Esophagus (tissue), 2 donors: ENCODE data around the gene FYN. TPM values are rescaled to one million over a fixed set of nuclear protein-coding genes. Genes with fewer than 3 reads are reported as not detected.

Source experiments
- H3K27ac ChIP-seq, 2 donors: one replicate each; pipeline ENCODE4 v1.5.1; 2013; ENCODE audit warnings: low read depth in 2 of 2, mild to moderate bottlenecking in 2 of 2, inconsistent platforms in 1 of 2, low read length in 1 of 2, moderate library complexity in 1 of 2
- H3K27me3 ChIP-seq, 2 donors: one replicate each; pipeline ENCODE4 v1.6.1; 2013; ENCODE audit warnings: low read length in 2 of 2, control low read depth in 1 of 2, mild to moderate bottlenecking in 1 of 2; ENCODE audit not compliant: insufficient read depth in 2 of 2, control insufficient read depth in 1 of 2
- H3K36me3 ChIP-seq, 2 donors: one replicate each; pipeline ENCODE4 v1.6.1; 2013; ENCODE audit warnings: low read length in 1 of 2; ENCODE audit not compliant: control insufficient read depth in 2 of 2, insufficient read depth in 2 of 2
- H3K4me1 ChIP-seq, 2 donors: one replicate each; pipeline ENCODE4 v1.6.1; 2013; ENCODE audit warnings: low read length in 1 of 2; ENCODE audit not compliant: control insufficient read depth in 2 of 2, insufficient read depth in 2 of 2
- H3K4me3 ChIP-seq, 2 donors: one replicate each; pipeline ENCODE4 v1.5.1; 2013; ENCODE audit warnings: low read length in 2 of 2, mild to moderate bottlenecking in 2 of 2, low read depth in 1 of 2, moderate library complexity in 1 of 2
- H3K9me3 ChIP-seq, 2 donors: one replicate each; pipeline ENCODE4 v1.6.1; 2013; ENCODE audit warnings: mild to moderate bottlenecking in 2 of 2, low read depth in 1 of 2, low read length in 1 of 2, moderate library complexity in 1 of 2; ENCODE audit not compliant: control insufficient read depth in 2 of 2, insufficient read depth in 1 of 2
- WGBS, 2 donors: extraction: QIAGEN DNeasy Blood & Tissue Kit; methylation state at CpG; one replicate each; pipeline ENCODE4 v1.1.7; 2013; 5-methylcytosine and 5-hydroxymethylcytosine counted together
- polyA plus RNA-seq, 2 donors: library from polyadenylated mRNA; stranded (reverse); fragments of 200-250 nt; gene quantifications; one replicate each; pipeline ENCODE4 v1.2.3, GENCODE V29; 2013
- donor health status: healthy with polysubstance abuse.
- donor health status: Bipolar disorder and iron deficiency.

The FYN gene
- polyA plus RNA-seq, 2 donors, result 6.7 to 8.4 TPM

DNA sequence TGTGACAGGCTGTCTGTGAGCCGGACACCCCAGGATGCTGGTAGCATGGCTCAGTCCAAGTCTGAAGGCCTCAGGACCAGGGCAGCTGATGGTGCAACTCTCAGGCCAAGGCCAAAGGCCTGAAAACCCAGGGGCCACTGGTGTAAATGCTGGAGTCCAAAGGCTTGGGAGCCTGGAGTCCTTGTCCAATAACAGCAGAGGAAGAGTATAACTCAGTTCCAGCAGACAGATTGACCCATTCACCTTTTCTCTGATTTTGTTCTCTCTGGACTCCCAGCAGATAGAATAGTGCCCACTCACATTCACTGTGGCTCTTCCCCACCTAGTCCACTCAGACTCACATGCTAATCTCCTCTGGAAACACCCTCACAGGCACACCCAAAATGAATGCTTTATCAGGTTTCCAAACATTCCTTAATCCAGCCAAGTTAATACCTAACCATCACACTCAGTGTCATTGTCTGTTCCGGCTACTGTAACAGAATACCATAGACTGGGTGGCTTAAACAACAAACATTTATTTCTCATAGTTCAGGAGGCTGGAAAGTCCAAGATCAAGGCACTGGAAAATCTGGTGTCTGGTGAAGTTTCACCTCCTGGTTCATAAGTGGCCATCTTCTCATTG is 262.6 kb downstream of the FYN start:
- Histone ChIP-seq H3K9me3 (peaks cover 0 to 2% of the 10 kb centered on the region in 2 donors), H3K36me3 (no peaks in the 10 kb centered on the region), H3K4me1 (peaks cover 0 to 2% of the 10 kb centered on the region in 2 donors), H3K27me3 (no peaks in the 10 kb centered on the region), H3K27ac (no peak overlapping the region), H3K4me3 (no peak overlapping the region)
- WGBS, 2 donors, result 74 to 80% methylated on average over 2 of the region's 2 CpGs

Other genes starting within 250 kb of the FYN start
- under 1 TPM in 1 of 2 donors, not detected in 1; 0.02 TPM for gene CCN6, start 180.7 kb upstream of the FYN start, polyA plus RNA-seq
- gene TUBE1, start 214.0 kb upstream of the FYN start, polyA plus RNA-seq, result 1 to 10 TPM; 6.7 to 8.3 TPM
- gene FAM229B, start 214.1 kb upstream of the FYN start, polyA plus RNA-seq, result 1 to 10 TPM; 5.4 to 6.2 TPM